Neuronal stem cell (in vitro differentiated cells): Measurements from ENCODE around the gene TMX3.

Source experiments
- DNase-seq: peaks from one replicate; pipeline ENCODE4 v3.0.0-alpha.2; 2013; ENCODE audit warnings: low spot score
- H2AFZ ChIP-seq: one replicate; pipeline ENCODE4 v1.6.1; 2013; ENCODE audit warnings: mild to moderate bottlenecking, low read length, inconsistent platforms
- H2AK5ac ChIP-seq: 2 replicates; pipeline ENCODE4 v1.6.1; 2013; ENCODE audit warnings: low read depth, mild to moderate bottlenecking, inconsistent platforms, low read length, moderate library complexity, mixed read lengths
- H2BK120ac ChIP-seq: 2 replicates; pipeline ENCODE4 v1.6.1; 2013; ENCODE audit warnings: low read depth, mild to moderate bottlenecking, inconsistent platforms, low read length, moderate library complexity, mixed read lengths
- H2BK12ac ChIP-seq: one replicate; pipeline ENCODE4 v1.6.1; 2013; ENCODE audit warnings: low read length, inconsistent platforms
- H2BK15ac ChIP-seq: 2 replicates; pipeline ENCODE4 v1.6.1; 2013; ENCODE audit warnings: mild to moderate bottlenecking, low read length, inconsistent platforms, mixed read lengths
- H2BK5ac ChIP-seq: one replicate; pipeline ENCODE4 v1.6.1; 2013; ENCODE audit warnings: inconsistent platforms, mild to moderate bottlenecking, low read length, moderate library complexity
- H3K14ac ChIP-seq: one replicate; pipeline ENCODE4 v1.6.1; 2013; ENCODE audit warnings: low read length, inconsistent platforms
- H3K18ac ChIP-seq: 2 replicates; pipeline ENCODE4 v1.6.1; 2013; ENCODE audit warnings: low read length, inconsistent platforms
- H3K23ac ChIP-seq: 2 replicates; pipeline ENCODE4 v1.6.1; 2013; ENCODE audit warnings: low read depth, mild to moderate bottlenecking, mixed read lengths, low read length, inconsistent platforms; ENCODE audit not compliant: poor library complexity
- H3K27ac ChIP-seq: replicated peaks from 3 replicates; pipeline ENCODE4 v1.5.1; 2013; ENCODE audit warnings: low read length, inconsistent platforms
- H3K27me3 ChIP-seq, 3 experiments: 2 replicates each; pipeline ENCODE4 v1.6.1; 2013; ENCODE audit warnings: low read length in 3 of 3, mild to moderate bottlenecking in 2 of 3, inconsistent platforms in 1 of 3, low read depth in 1 of 3, mixed read lengths in 1 of 3, moderate library complexity in 1 of 3; ENCODE audit not compliant: control insufficient read depth in 3 of 3, insufficient read depth in 3 of 3
- H3K36me3 ChIP-seq, 2 donors: replicated peaks in 1 of 2; 2 replicates each; pipeline ENCODE4 v1.6.1; 2013; ENCODE audit warnings: low read length in 2 of 2; ENCODE audit not compliant: control insufficient read depth in 2 of 2, insufficient read depth in 2 of 2
- H3K4ac ChIP-seq: 2 replicates; pipeline ENCODE4 v1.6.1; 2013; ENCODE audit warnings: inconsistent platforms, mild to moderate bottlenecking, low read length, moderate library complexity
- H3K4me1 ChIP-seq, 2 donors: 1 replicate in 1 of 2; 2 replicates in 1 of 2; pipeline ENCODE4 v1.6.1; 2013; ENCODE audit warnings: low read length in 2 of 2, low read depth in 1 of 2; ENCODE audit not compliant: control insufficient read depth in 2 of 2, insufficient read depth in 1 of 2
- H3K4me2 ChIP-seq: one replicate; pipeline ENCODE4 v1.6.1; 2013; ENCODE audit warnings: mild to moderate bottlenecking, low read length, inconsistent platforms; ENCODE audit not compliant: insufficient read depth, poor library complexity, severe bottlenecking
- H3K4me3 ChIP-seq, 2 donors: 2 replicates each; pipeline ENCODE4 v1.5.1; 2013; ENCODE audit warnings: low read length in 2 of 2, mild to moderate bottlenecking in 2 of 2, inconsistent platforms in 1 of 2, moderate library complexity in 1 of 2
- H3K79me1 ChIP-seq: one replicate; pipeline ENCODE4 v1.6.1; 2013; ENCODE audit warnings: low read depth, mild to moderate bottlenecking, inconsistent platforms, low read length, moderate library complexity
- H3K9ac ChIP-seq: one replicate; pipeline ENCODE4 v1.6.1; 2013; ENCODE audit warnings: mild to moderate bottlenecking, low read depth, low read length, inconsistent platforms; ENCODE audit not compliant: poor library complexity
- H3K9me3 ChIP-seq, 2 donors: replicated peaks in 1 of 2; 2 replicates each; pipeline versions ENCODE3 to v1.6.1; 2013; ENCODE audit warnings: low read length in 2 of 2, mild to moderate bottlenecking in 2 of 2, inconsistent platforms in 1 of 2, low read depth in 1 of 2, mixed read lengths in 1 of 2, moderate library complexity in 1 of 2; ENCODE audit not compliant: control insufficient read depth in 2 of 2, insufficient read depth in 1 of 2
- H4K8ac ChIP-seq: one replicate; pipeline ENCODE4 v1.6.1; 2013; ENCODE audit warnings: low read depth, mild to moderate bottlenecking, inconsistent platforms, low read length, moderate library complexity
- H4K91ac ChIP-seq: one replicate; pipeline ENCODE4 v1.6.1; 2013; ENCODE audit warnings: low read length, low read depth, mild to moderate bottlenecking, inconsistent platforms; ENCODE audit not compliant: poor library complexity
- WGBS, 2 donors: extraction: QIAGEN DNeasy Blood & Tissue Kit; methylation state at CpG; one replicate each; pipeline ENCODE4 v1.1.7; 2013; ENCODE audit warnings: missing lambda C conversion rate in 2 of 2, mixed read lengths in 1 of 2; ENCODE audit not compliant: insufficient read length in 2 of 2, insufficient replicate concordance in 1 of 2; ENCODE audit errors: extremely low coverage in 2 of 2; 5-methylcytosine and 5-hydroxymethylcytosine counted together

Gene TMX3

DNA sequence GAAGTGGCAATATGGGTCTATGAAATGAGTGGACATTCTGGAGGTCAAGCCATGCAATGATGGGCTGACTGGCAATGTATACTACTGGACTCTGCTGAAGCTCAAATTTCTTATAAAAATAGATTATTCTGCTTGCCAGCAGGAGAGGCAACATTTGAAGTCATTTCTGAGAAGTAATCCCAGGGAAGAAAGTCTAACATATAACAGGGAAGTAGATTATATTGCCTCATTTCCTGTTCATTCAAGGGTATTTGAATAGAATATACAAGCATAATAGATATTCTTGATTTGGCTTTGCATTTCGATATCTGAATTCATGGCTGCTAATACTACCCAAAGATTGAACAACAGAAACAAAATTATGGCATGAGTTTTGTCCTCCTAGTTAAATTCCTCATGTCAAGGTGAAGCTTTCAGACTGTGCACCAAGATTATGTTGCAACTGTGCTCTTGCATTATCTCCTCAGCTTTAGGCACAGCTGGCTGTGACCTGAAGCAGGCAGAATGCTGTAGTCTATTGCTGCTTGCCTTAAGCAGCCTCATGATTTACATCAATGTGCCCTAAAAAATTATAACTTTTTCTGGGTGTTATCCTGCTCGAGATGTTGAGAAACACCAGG, 13.3 kb upstream of the TMX3 start:
- H4K91ac ChIP-seq = no peak overlapping the region
- no peak overlapping the region for H3K4ac ChIP-seq
- no peaks in the 10 kb centered on the region for H3K4me1 ChIP-seq

DNA sequence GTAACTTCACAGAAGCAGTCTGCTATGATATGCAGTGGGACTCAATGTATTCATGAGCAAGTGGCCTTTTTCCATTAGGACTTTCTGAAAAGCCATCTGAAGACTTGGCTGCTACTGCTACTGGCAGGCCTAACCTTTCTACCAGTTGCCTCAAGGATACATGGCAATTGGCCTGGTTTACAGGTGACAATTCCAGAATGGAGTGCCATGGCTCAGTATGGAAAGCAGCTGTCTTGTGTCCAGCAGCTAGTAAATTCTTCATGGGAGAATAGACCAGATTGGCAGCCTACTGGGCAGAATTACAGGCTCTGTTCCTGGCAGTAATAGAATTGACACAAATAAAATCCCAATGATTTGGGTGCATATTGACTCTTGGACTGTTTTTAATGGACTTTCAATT, 12.6 kb upstream of the TMX3 start:
- H2BK15ac ChIP-seq = no peak overlapping the region
- H3K27me3 ChIP-seq = no peaks in the 10 kb centered on the region
- no peak overlapping the region for H3K27ac ChIP-seq
- no peak overlapping the region for H4K91ac ChIP-seq
- H3K23ac ChIP-seq = no peak overlapping the region
- H3K9ac ChIP-seq = no peak overlapping the region
- no peak overlapping the region for H2BK12ac ChIP-seq
- H3K9me3 ChIP-seq = no peaks in the 10 kb centered on the region
- no peak overlapping the region for H2BK120ac ChIP-seq
- H4K8ac ChIP-seq = no peak overlapping the region
- H3K36me3 ChIP-seq = no peaks in the 10 kb centered on the region
- no peak for DNase-seq
- H2AFZ ChIP-seq = no peak overlapping the region
- H3K4me2 ChIP-seq = no peak overlapping the region
- H2AK5ac ChIP-seq = no peak overlapping the region
- H3K79me1 ChIP-seq = no peaks in the 10 kb centered on the region
- no peak overlapping the region for H3K14ac ChIP-seq
- H3K4ac ChIP-seq = no peak overlapping the region
- no peak overlapping the region for H3K4me3 ChIP-seq
- no peaks in the 10 kb centered on the region for H3K4me1 ChIP-seq
- no peak overlapping the region for H2BK5ac ChIP-seq
- H3K18ac ChIP-seq = no peak overlapping the region

More for the DNA sequence above, 13.3 kb upstream of the TMX3 start:
- Histone ChIP-seq H3K4me3 (no peak overlapping the region), H2BK15ac (no peak overlapping the region), H3K9ac (no peak overlapping the region), H2BK120ac (no peak overlapping the region), H3K14ac (no peak overlapping the region), H3K9me3 (no peaks in the 10 kb centered on the region), H3K4me2 (no peak overlapping the region), H4K8ac (no peak overlapping the region), H3K27ac (no peak overlapping the region), H3K27me3 (no peaks in the 10 kb centered on the region), H3K79me1 (no peaks in the 10 kb centered on the region), H2AFZ (no peak overlapping the region), H3K23ac (no peak overlapping the region), H2AK5ac (no peak overlapping the region), H3K36me3 (no peaks in the 10 kb centered on the region), H2BK5ac (no peak overlapping the region), H2BK12ac (no peak overlapping the region), H3K18ac (no peak overlapping the region)
- DNase-seq = no peak
- no CpG with 5 or more reads among the region's 2 CpGs for WGBS, 2 donors

DNA sequence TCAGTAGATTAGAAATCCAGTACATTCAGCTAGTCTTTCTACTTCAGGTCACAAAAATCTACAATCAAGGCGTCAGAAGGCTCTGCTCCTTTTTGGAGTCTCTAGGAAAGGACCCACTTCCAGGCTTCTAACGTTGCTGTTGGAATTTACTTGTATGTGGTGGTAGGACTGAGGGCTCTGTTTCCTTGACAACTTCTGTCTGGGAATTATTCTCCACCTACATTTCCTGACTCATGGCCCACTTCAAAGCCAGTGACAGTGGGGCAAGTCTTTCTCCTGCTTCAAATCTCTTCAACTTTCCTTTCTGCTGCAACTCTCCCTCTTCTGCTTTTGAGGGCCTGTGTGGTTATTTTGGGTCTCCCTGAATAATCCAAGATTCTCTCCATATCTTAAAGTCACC, 10.4 kb upstream of the TMX3 start:
- Histone ChIP-seq H4K91ac (no peak overlapping the region), H3K36me3 (peaks cover 0 to 2% of the 10 kb centered on the region in 2 donors), H3K23ac (no peak overlapping the region), H3K4ac (no peak overlapping the region), H2AK5ac (no peak overlapping the region), H3K27ac (no peak overlapping the region), H3K27me3 (no peaks in the 10 kb centered on the region), H3K18ac (no peak overlapping the region), H3K79me1 (no peaks in the 10 kb centered on the region), H3K14ac (no peak overlapping the region), H3K4me2 (no peak overlapping the region), H3K4me3 (no peak overlapping the region), H3K4me1 (no peaks in the 10 kb centered on the region), H2BK120ac (no peak overlapping the region), H2BK5ac (no peak overlapping the region), H2AFZ (no peak overlapping the region), H2BK15ac (no peak overlapping the region), H3K9ac (no peak overlapping the region), H4K8ac (no peak overlapping the region), H2BK12ac (no peak overlapping the region), H3K9me3 (peaks cover 0 to 9% of the 10 kb centered on the region in 2 donors)
- no CpG with 5 or more reads among the region's 2 CpGs for WGBS, 2 donors
- DNase-seq = no peak

DNA sequence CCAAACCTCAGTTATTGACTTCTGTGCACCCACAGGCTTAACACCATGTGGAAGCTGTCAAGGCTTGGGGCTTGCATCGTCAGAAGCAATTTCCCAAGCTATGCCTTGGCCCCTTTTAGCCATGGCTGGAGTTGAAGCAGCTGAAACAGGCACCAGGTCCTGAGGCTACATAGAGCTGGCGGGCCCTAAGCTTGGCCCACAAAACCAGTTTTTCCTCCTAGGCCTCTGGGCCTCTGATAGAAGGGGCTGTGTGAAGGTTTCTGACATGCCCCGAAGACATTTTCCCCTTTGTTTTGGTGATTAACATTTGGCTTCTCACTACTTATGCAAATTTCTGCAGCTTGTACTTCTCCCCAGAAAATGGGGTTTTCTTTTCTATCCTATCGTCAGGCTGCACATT, 9.1 kb upstream of the TMX3 start:
- no peak overlapping the region for H2BK12ac ChIP-seq
- no peak for DNase-seq
- no peaks in the 10 kb centered on the region for H3K4me1 ChIP-seq
- no peak overlapping the region for H2AK5ac ChIP-seq
- no peak overlapping the region for H3K4me2 ChIP-seq
- no peaks in the 10 kb centered on the region for H3K27me3 ChIP-seq
- H2BK120ac ChIP-seq = no peak overlapping the region
- H4K8ac ChIP-seq = no peak overlapping the region
- no CpG with 5 or more reads among the region's 4 CpGs for WGBS, 2 donors
- H3K4ac ChIP-seq = no peak overlapping the region
- peaks cover 0 to 9% of the 10 kb centered on the region in 2 donors for H3K9me3 ChIP-seq
- no peak overlapping the region for H3K14ac ChIP-seq
- H4K91ac ChIP-seq = no peak overlapping the region
- H3K36me3 ChIP-seq = peaks cover 2 to 6% of the 10 kb centered on the region in 2 donors
- no peak overlapping the region for H3K9ac ChIP-seq
- no peaks in the 10 kb centered on the region for H3K79me1 ChIP-seq
- no peak overlapping the region for H2AFZ ChIP-seq
- no peak overlapping the region for H2BK15ac ChIP-seq
- no peak overlapping the region for H3K4me3 ChIP-seq
- no peak overlapping the region for H3K27ac ChIP-seq
- H3K18ac ChIP-seq = no peak overlapping the region
- no peak overlapping the region for H3K23ac ChIP-seq
- no peak overlapping the region for H2BK5ac ChIP-seq
